Tibial artery (tissue), 4 donors: ENCODE measurements around the gene RABGAP1L.
"Not testable (repeated sequence)": the region's sequence is repeated elsewhere in the genome, so short reads cannot be mapped to it uniquely, and the experiment has no call there.

ENCODE experiments used
- DNase-seq, 2 donors: peaks; one replicate each; pipeline ENCODE4 v3.0.0-alpha.2; 2019
- H3K27ac ChIP-seq, 2 donors: fragments of 200-600 bp; sonication (generic) in 1 of 2; 1 replicate in 1 of 2; 2 replicates in 1 of 2; pipeline ENCODE4 v1.5.1; 2018 to 2019; ENCODE audit warnings: mild to moderate bottlenecking in 1 of 2
- H3K27me3 ChIP-seq, 2 donors: fragments of 200-600 bp; sonication (generic) in 1 of 2; one replicate each; pipeline versions ENCODE4 v1.5.1 to v1.6.0; 2016 to 2019
- H3K36me3 ChIP-seq, 3 donors: fragments of 200-600 bp; sonication (generic) in 2 of 3; one replicate each; pipeline ENCODE4 v1.5.1; 2016 to 2019; ENCODE audit warnings: mild to moderate bottlenecking in 2 of 3
- H3K4me1 ChIP-seq, 4 donors: fragments of 200-600 bp; sonication (generic) in 2 of 4; 1 replicate in 3 of 4; 2 replicates in 1 of 4; pipeline ENCODE4 v1.5.1; 2016 to 2019
- H3K4me3 ChIP-seq, 2 donors: fragments of 200-600 bp; sonication (generic) in 1 of 2; 1 replicate in 1 of 2; 2 replicates in 1 of 2; pipeline ENCODE4 v1.5.1; 2018 to 2019; ENCODE audit warnings: mild to moderate bottlenecking in 2 of 2
- H3K9me3 ChIP-seq, 3 donors: fragments of 200-600 bp; sonication (generic) in 1 of 3; one replicate each; pipeline ENCODE4 v1.5.1; 2016 to 2019
- intact Hi-C: fragments of 100-400 bp; cut with DNase I; formaldehyde crosslinking; loops from one replicate; pipeline ENCODE4 v1.15.0; 2023; ENCODE audit warnings: low total_unique reads
- TF ChIP-seq, protein P1 (sequence below), 2 experiments: fragments of 200-600 bp in 1 of 2; fragments of 450-650 bp in 1 of 2; IDR thresholded peaks; one replicate each; pipeline ENCODE4 v1.5.1; 2017 to 2019; ENCODE audit warnings: antibody characterized with exemption in 2 of 2, mild to moderate bottlenecking in 1 of 2, moderate library complexity in 1 of 2

The RABGAP1L gene

DNA sequence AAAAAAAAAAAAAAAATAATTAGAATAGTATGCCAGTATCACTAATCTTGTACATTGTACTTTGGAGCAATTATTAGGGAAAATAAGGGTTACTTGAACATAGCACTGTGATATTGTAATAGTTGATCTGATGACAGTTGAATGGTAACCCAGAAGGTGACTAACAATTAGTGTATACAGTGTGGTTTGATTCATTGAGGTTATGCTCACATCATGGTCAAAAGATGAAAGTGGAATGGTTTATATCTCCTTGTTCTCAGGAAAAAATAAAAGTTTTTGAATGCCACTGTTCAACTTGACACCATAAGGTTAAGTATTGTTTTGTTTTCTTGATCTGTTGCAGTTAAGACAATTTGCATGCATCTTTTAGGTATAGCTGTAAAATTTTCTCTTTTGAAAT lies 375.5 kb downstream of the RABGAP1L start:
- no peaks in the 10 kb centered on the region for H3K27me3 ChIP-seq
- DNase-seq = no peak
- H3K9me3 ChIP-seq = peaks cover 0 to 29% (median 9%) of the 10 kb centered on the region in 3 donors
- H3K36me3 ChIP-seq = peaks cover 0 to 10% (median 0%) of the 10 kb centered on the region in 3 donors
- intact Hi-C loops = no loop called here
- H3K27ac ChIP-seq = no peak overlapping the region
- no peak overlapping the region for H3K4me3 ChIP-seq
- TF ChIP-seq, protein P1, sequence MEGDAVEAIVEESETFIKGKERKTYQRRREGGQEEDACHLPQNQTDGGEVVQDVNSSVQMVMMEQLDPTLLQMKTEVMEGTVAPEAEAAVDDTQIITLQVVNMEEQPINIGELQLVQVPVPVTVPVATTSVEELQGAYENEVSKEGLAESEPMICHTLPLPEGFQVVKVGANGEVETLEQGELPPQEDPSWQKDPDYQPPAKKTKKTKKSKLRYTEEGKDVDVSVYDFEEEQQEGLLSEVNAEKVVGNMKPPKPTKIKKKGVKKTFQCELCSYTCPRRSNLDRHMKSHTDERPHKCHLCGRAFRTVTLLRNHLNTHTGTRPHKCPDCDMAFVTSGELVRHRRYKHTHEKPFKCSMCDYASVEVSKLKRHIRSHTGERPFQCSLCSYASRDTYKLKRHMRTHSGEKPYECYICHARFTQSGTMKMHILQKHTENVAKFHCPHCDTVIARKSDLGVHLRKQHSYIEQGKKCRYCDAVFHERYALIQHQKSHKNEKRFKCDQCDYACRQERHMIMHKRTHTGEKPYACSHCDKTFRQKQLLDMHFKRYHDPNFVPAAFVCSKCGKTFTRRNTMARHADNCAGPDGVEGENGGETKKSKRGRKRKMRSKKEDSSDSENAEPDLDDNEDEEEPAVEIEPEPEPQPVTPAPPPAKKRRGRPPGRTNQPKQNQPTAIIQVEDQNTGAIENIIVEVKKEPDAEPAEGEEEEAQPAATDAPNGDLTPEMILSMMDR (IDR thresholded peaks at IDR 0.05) = no peak
- H3K4me1 ChIP-seq = no peaks in the 10 kb centered on the region

DNA sequence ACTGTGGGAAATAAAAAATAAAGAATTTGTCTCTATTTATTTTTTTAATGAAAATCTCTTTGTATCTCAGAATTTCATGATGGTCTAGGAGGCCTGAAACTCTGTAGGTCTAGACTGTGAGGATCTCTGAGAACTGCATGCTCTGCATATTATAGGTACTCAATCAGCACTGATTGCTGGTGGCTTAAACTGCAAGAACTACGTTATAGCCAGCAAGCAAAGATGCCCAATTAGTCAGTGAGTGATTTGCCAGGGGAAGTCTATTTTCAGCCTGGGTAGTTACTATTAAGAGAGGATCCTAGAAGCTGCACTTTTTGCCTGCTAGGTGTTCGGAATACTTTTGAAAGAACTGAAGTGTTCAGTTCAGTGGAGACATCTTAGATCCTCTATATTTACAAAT lies 375.9 kb downstream of the RABGAP1L start:
- H3K27ac ChIP-seq = no peak overlapping the region
- TF ChIP-seq, protein P1 (IDR thresholded peaks at IDR 0.05) = no peak

DNA sequence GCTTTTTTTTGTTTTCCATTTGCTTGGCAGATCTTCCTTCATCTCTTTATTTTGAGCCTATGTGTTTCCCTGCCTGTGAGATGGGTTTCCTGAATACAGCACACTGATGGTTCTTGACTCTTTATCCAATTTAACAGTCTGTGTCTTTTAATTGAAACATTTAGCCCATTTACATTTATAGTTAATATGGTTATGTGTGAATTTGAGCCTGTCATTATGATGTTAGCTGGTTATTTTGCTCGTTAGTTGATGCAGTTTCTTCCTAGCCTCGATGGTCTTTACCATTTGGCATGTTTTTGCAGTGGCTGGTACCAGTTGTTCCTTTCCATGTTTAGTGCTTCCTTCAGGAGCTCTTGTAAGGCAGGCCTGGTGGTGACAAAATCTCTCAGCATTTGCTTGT lies 384.1 kb downstream of the RABGAP1L start:
- H3K9me3 ChIP-seq = peaks cover 0 to 25% (median 7%) of the 10 kb centered on the region in 3 donors
- H3K36me3 ChIP-seq = peaks cover 0 to 13% (median 8%) of the 10 kb centered on the region in 3 donors
- H3K4me1 ChIP-seq, intact Hi-C loops, H3K27ac ChIP-seq, H3K27me3 ChIP-seq, H3K4me3 ChIP-seq, DNase-seq: not testable (repeated sequence)

More for the DNA sequence above, 375.9 kb downstream of the RABGAP1L start:
- no peak for DNase-seq
- H3K9me3 ChIP-seq = peaks cover 0 to 29% (median 9%) of the 10 kb centered on the region in 3 donors
- peaks cover 0 to 10% (median 0%) of the 10 kb centered on the region in 3 donors for H3K36me3 ChIP-seq
- H3K4me3 ChIP-seq = no peak overlapping the region
- intact Hi-C loops = no loop called here
- no peaks in the 10 kb centered on the region for H3K27me3 ChIP-seq
- H3K4me1 ChIP-seq = no peaks in the 10 kb centered on the region

DNA sequence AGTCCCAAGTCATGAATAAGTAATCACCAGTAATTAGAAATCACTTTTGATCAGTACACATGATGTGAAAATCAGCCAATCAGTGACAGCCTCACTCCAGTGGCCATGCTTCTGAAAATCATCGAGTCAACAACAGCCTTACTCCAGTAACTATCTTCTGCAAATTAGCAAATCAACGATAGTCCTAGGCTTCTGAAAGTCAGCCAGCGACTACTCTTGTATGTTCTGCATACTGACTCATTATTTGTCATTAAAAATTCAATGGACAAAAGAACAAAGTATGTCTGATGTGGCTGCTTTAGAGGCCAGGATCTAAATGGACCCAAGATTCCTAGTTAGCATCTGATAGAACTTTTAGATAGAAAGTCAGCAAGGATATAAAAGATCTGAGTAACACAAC lies 391.0 kb downstream of the RABGAP1L start:
- intact Hi-C loops = no loop called here
- no peak for DNase-seq
- TF ChIP-seq, protein P1 (IDR thresholded peaks at IDR 0.05) = no peak
- Histone ChIP-seq H3K36me3 (peaks cover 0 to 3% (median under 1%) of the 10 kb centered on the region in 3 donors), H3K9me3 (peaks cover 0 to 4% (median 2%) of the 10 kb centered on the region in 3 donors), H3K27me3 (no peaks in the 10 kb centered on the region), H3K4me1 (no peaks in the 10 kb centered on the region), H3K4me3 (no peak overlapping the region), H3K27ac (no peak overlapping the region)

DNA sequence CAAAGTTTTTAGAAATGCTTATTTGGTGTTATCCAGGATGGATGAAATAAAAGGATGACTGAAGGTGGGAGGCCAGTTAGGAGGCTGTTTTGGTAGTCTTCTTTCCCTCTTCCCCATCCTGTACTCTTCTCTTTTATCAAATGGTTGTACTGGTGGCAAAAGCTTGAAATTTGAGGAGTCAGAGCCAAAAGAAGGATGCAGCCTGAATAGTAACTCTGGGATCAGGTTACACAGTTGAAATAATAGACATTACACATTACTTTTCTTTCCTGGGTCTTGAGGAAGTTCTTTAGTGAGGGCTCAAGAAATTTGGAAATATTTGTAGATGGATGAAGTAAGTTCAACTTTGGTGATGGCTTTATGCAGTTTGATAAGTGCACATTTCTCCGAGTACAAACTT lies 397.1 kb downstream of the RABGAP1L start:
- intact Hi-C loops = no loop called here
- H3K4me3 ChIP-seq = no peak overlapping the region
- DNase-seq = no peak
- no peak overlapping the region for H3K27ac ChIP-seq
- TF ChIP-seq, protein P1 (IDR thresholded peaks at IDR 0.05) = no peak
- no peaks in the 10 kb centered on the region for H3K4me1 ChIP-seq
- no peaks in the 10 kb centered on the region for H3K36me3 ChIP-seq
- no peaks in the 10 kb centered on the region for H3K27me3 ChIP-seq
- H3K9me3 ChIP-seq = no peaks in the 10 kb centered on the region

DNA sequence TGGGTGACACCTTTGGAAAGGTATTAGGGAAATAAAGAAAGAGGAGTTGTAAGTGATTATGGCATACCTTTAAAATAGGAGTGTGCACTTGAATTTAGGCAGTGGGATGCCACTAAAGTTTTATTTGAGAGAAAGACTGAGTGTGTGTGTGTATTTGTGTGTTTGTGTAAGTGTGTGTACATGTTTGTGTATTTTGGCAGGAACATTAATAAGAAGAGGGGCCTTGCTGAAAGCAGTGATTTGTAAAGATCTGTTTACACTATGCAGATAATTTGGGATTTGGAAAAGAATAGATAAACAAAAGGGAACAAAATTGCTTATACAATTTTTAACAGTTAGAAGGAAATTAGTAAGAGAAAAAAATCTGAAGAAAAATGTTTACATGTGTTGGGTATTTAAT lies 409.2 kb downstream of the RABGAP1L start:
- H3K27ac ChIP-seq = no peak overlapping the region
- TF ChIP-seq, protein P1 (IDR thresholded peaks at IDR 0.05) = no peak
- H3K36me3 ChIP-seq = no peaks in the 10 kb centered on the region
- no peak overlapping the region for H3K4me3 ChIP-seq
- no peaks in the 10 kb centered on the region for H3K9me3 ChIP-seq
- H3K4me1 ChIP-seq = no peaks in the 10 kb centered on the region
- intact Hi-C loops = no loop called here
- H3K27me3 ChIP-seq = no peaks in the 10 kb centered on the region
- DNase-seq = no peak
